WTC11 (cell line): ENCODE results near the gene AGBL4.

Experiments used
- ATF6 ChIP-seq: sonication (generic); formaldehyde crosslinking; IDR thresholded peaks from 2 replicates; pipeline ENCODE4 v1.8.1; 2023; ENCODE audit warnings: mild to moderate bottlenecking, missing genetic modification reagents
- CREM ChIP-seq: sonication (generic); formaldehyde crosslinking; IDR thresholded peaks from 2 replicates; pipeline ENCODE4 v1.8.1; 2022; ENCODE audit warnings: mild to moderate bottlenecking, missing genetic modification reagents, moderate library complexity
- CTCF ChIP-seq: fragments of 200-600 bp; IDR thresholded peaks from 2 replicates; pipeline ENCODE4 v1.8.0; 2022; ENCODE audit warnings: antibody characterized with exemption
- HMGXB4 ChIP-seq: sonication (generic); formaldehyde crosslinking; IDR thresholded peaks from 2 replicates; pipeline ENCODE4 v1.8.1; 2023; ENCODE audit warnings: mild to moderate bottlenecking, moderate library complexity, missing genetic modification reagents
- IRF2 ChIP-seq: sonication (generic); formaldehyde crosslinking; IDR thresholded peaks from 2 replicates; pipeline ENCODE4 v1.8.0; 2022; ENCODE audit warnings: low read depth, missing genetic modification reagents, borderline replicate concordance
- MAX ChIP-seq: sonication (generic); formaldehyde crosslinking; IDR thresholded peaks from 2 replicates; pipeline ENCODE4 v1.8.0; 2022; ENCODE audit warnings: mild to moderate bottlenecking, missing genetic modification reagents
- NFYB ChIP-seq: sonication (generic); formaldehyde crosslinking; conservative IDR thresholded peaks from 2 replicates; pipeline ENCODE4 v1.8.0; 2022; ENCODE audit warnings: low read depth, missing genetic modification reagents
- NR2C2 ChIP-seq: sonication (generic); formaldehyde crosslinking; IDR thresholded peaks from 2 replicates; pipeline ENCODE4 v1.8.0; 2022; ENCODE audit warnings: mild to moderate bottlenecking, missing genetic modification reagents
- RORB ChIP-seq: fragments of 250-450 bp; sonication (Bioruptor Pico); IDR thresholded peaks from 2 replicates; pipeline ENCODE4 v1.9.0; 2021; ENCODE audit warnings: mild to moderate bottlenecking
- SOX15 ChIP-seq: fragments of 250-450 bp; sonication (Bioruptor Pico); IDR thresholded peaks from 2 replicates; pipeline ENCODE4 v1.9.0; 2021; ENCODE audit warnings: mild to moderate bottlenecking
- TP53 ChIP-seq: sonication (generic); formaldehyde crosslinking; IDR thresholded peaks from 2 replicates; pipeline ENCODE4 v1.8.1; 2023; ENCODE audit warnings: mild to moderate bottlenecking, missing genetic modification reagents
- USF2 ChIP-seq: sonication (generic); formaldehyde crosslinking; IDR thresholded peaks from 2 replicates; pipeline ENCODE4 v1.8.1; 2023; ENCODE audit warnings: mild to moderate bottlenecking, missing genetic modification reagents, moderate library complexity
- ZNF232 ChIP-seq: sonication (generic); formaldehyde crosslinking; IDR thresholded peaks from 2 replicates; pipeline ENCODE4 v1.8.0; 2022; ENCODE audit warnings: mild to moderate bottlenecking, missing genetic modification reagents
- ZNF423 ChIP-seq: fragments of 250-450 bp; sonication (Bioruptor Pico); IDR thresholded peaks from 2 replicates; pipeline ENCODE4 v2.1.2; 2022; ENCODE audit warnings: mild to moderate bottlenecking, moderate library complexity

- TF ChIP-seq IRF2, result no peak
- no peak for TF ChIP-seq ATF6 (CRISPR knock-in tag)
- TF ChIP-seq MAX, result no peak
- no peak for TF ChIP-seq CTCF
- TF ChIP-seq NFYB (CRISPR knock-in tag), result no peak
- no peak for TF ChIP-seq NR2C2 (CRISPR knock-in tag)
- TF ChIP-seq RORB (CRISPR knock-in tag), result no peak
- no peak for TF ChIP-seq ZNF232 (CRISPR knock-in tag)
- TF ChIP-seq SOX15 (CRISPR knock-in tag), result no peak
- no peak for TF ChIP-seq TP53 (CRISPR knock-in tag)
- no peak for TF ChIP-seq ZNF423 (CRISPR knock-in tag)
- TF ChIP-seq HMGXB4, result no peak
- TF ChIP-seq USF2 (CRISPR knock-in tag), result no peak
- TF ChIP-seq CREM, result no peak
Measured at GRCh38 chr1:48767975-48768510, 1255.7 kb downstream of the AGBL4 start.
